Neural progenitor cell (in vitro differentiated cells): Measurements from ENCODE around the gene NBPF6. TPM values are rescaled to one million over a fixed set of nuclear protein-coding genes. Genes with fewer than 3 reads are reported as not detected.

ENCODE experiments used
- DNase-seq: peaks from one replicate; pipeline ENCODE4 v3.0.0-alpha.2; 2016; ENCODE audit warnings: low spot score
- H2AFZ ChIP-seq: fragments of 200-600 bp; sonication (generic); replicated peaks from 2 replicates; pipeline ENCODE4 v1.6.1; 2016; ENCODE audit warnings: antibody characterized with exemption
- H3F3A ChIP-seq: fragments of 200-600 bp; sonication (generic); 2 replicates; pipeline ENCODE4 v1.6.1; 2016; ENCODE audit warnings: antibody characterized with exemption, low read depth
- H3K27ac ChIP-seq: fragments of 200-600 bp; sonication (generic); 2 replicates; pipeline ENCODE4 v1.5.1; 2016; ENCODE audit warnings: mild to moderate bottlenecking
- H3K27me3 ChIP-seq: fragments of 200-600 bp; sonication (generic); 2 replicates; pipeline ENCODE4 v1.6.1; 2016; ENCODE audit warnings: mild to moderate bottlenecking, moderate library complexity
- H3K36me3 ChIP-seq: fragments of 200-600 bp; sonication (generic); 2 replicates; pipeline ENCODE4 v1.5.1; 2016
- H3K4me1 ChIP-seq: fragments of 200-600 bp; sonication (generic); 2 replicates; pipeline ENCODE4 v1.6.1; 2016; ENCODE audit warnings: mixed run types
- H3K4me2 ChIP-seq: fragments of 200-600 bp; sonication (generic); 2 replicates; pipeline ENCODE4 v1.6.1; 2016
- H3K4me3 ChIP-seq: fragments of 200-600 bp; sonication (generic); 2 replicates; pipeline ENCODE4 v1.5.1; 2016
- H3K79me2 ChIP-seq: fragments of 200-600 bp; sonication (generic); 2 replicates; pipeline ENCODE4 v1.6.1; 2016; ENCODE audit warnings: low read depth
- H3K9ac ChIP-seq: fragments of 200-600 bp; sonication (generic); 2 replicates; pipeline ENCODE4 v1.6.1; 2016
- H3K9me3 ChIP-seq: fragments of 200-600 bp; sonication (generic); 2 replicates; pipeline ENCODE4 v1.5.1; 2016; ENCODE audit warnings: low read depth
- H4K20me1 ChIP-seq: fragments of 200-600 bp; sonication (generic); 2 replicates; pipeline ENCODE4 v1.6.1; 2016; ENCODE audit warnings: low read depth
- H3K27ac Mint-ChIP-seq: 3 replicates; pipeline ENCODE4 v1.8.0; 2021; ENCODE audit warnings: mixed read lengths
- H3K27me3 Mint-ChIP-seq: 2 replicates; pipeline ENCODE4 v1.8.0; 2022; ENCODE audit warnings: low read depth, mild to moderate bottlenecking, inconsistent platforms, moderate library complexity, mixed read lengths; ENCODE audit not compliant: insufficient read depth
- H3K36me3 Mint-ChIP-seq: 3 replicates; pipeline ENCODE4 v1.8.0; 2021; ENCODE audit warnings: mixed read lengths
- H3K4me1 Mint-ChIP-seq: 3 replicates; pipeline ENCODE4 v1.8.0; 2021; ENCODE audit warnings: mixed read lengths
- H3K4me3 Mint-ChIP-seq: 3 replicates; pipeline ENCODE4 v1.8.0; 2021; ENCODE audit warnings: mild to moderate bottlenecking, moderate library complexity, mixed read lengths
- H3K9me3 Mint-ChIP-seq: 3 replicates; pipeline ENCODE4 v1.8.0; 2020; ENCODE audit warnings: mixed read lengths
- EZH2 ChIP-seq: fragments of 200-600 bp; sonication (generic); IDR thresholded peaks from 2 replicates; pipeline ENCODE4 v1.6.1; 2017; ENCODE audit warnings: antibody characterized with exemption, mild to moderate bottlenecking, moderate library complexity
- EZH2phosphoT487 ChIP-seq: fragments of 200-600 bp; sonication (generic); IDR thresholded peaks from 2 replicates; pipeline ENCODE4 v1.6.1; 2017; ENCODE audit warnings: antibody characterized with exemption
- total RNA-seq: library from RNA; depleted of rRNA; stranded (reverse); fragments of >200 nt; gene quantifications from 2 replicates; pipeline ENCODE4 v1.2.3, GENCODE V29; 2015; ENCODE audit warnings: low replicate concordance
- TF ChIP-seq, protein P1 (sequence below): fragments of 200-600 bp; sonication (generic); IDR thresholded peaks from 2 replicates; pipeline ENCODE4 v1.5.1; 2017; ENCODE audit warnings: antibody characterized with exemption, mild to moderate bottlenecking

Gene NBPF6
- total RNA-seq, 1 donor from 2014 or later, result not detected

- H3F3A ChIP-seq, result no peaks in the 10 kb centered on the region
- H3K27ac ChIP-seq, result no peak overlapping the region
- no peak overlapping the region for H2AFZ ChIP-seq
- no peaks in the 10 kb centered on the region for H3K9me3 Mint-ChIP-seq
- no peak overlapping the region for H3K4me3 Mint-ChIP-seq
- no peak overlapping the region for H3K27ac Mint-ChIP-seq
- no peaks in the 10 kb centered on the region for H3K79me2 ChIP-seq
- no peak overlapping the region for H3K9ac ChIP-seq
- peaks cover 8% of the 10 kb centered on the region for H3K4me1 Mint-ChIP-seq
- no peaks in the 10 kb centered on the region for H4K20me1 ChIP-seq
- H3K9me3 ChIP-seq, result no peaks in the 10 kb centered on the region
- TF ChIP-seq EZH2phosphoT487 (no peak), EZH2 (no peak)
- TF ChIP-seq, protein P1, sequence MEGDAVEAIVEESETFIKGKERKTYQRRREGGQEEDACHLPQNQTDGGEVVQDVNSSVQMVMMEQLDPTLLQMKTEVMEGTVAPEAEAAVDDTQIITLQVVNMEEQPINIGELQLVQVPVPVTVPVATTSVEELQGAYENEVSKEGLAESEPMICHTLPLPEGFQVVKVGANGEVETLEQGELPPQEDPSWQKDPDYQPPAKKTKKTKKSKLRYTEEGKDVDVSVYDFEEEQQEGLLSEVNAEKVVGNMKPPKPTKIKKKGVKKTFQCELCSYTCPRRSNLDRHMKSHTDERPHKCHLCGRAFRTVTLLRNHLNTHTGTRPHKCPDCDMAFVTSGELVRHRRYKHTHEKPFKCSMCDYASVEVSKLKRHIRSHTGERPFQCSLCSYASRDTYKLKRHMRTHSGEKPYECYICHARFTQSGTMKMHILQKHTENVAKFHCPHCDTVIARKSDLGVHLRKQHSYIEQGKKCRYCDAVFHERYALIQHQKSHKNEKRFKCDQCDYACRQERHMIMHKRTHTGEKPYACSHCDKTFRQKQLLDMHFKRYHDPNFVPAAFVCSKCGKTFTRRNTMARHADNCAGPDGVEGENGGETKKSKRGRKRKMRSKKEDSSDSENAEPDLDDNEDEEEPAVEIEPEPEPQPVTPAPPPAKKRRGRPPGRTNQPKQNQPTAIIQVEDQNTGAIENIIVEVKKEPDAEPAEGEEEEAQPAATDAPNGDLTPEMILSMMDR, result no peak
- H3K4me3 ChIP-seq, result no peak overlapping the region
- H3K36me3 ChIP-seq, result no peaks in the 10 kb centered on the region
- H3K36me3 Mint-ChIP-seq, result no peaks in the 10 kb centered on the region
- no peaks in the 10 kb centered on the region for H3K27me3 ChIP-seq
- no peak overlapping the region for H3K4me2 ChIP-seq
- no peak for DNase-seq
- H3K4me1 ChIP-seq, result no peaks in the 10 kb centered on the region
- H3K27me3 Mint-ChIP-seq, result no peaks in the 10 kb centered on the region
Observed at GRCh38 chr1:108502138-108502537, 52.0 kb downstream of the NBPF6 start.

DNA sequence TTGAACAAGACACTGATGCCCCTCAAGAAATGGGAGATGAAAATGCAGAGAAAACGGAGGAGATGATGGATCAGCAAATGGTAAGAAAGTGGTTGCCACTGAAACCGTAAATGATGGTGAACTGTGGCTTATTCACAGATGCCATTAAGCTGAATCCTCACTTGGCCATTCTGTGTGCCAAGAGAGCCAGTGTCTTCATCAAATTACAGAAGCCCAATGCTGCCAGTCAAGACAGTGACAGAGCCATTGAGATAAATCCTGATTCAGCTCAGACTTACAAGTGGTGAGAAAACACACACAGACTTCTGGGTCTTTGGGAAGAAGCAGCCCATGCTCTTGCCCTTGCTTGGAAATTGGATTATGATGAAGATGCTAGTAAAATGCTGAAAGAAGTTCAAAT lies 52.5 kb downstream of the NBPF6 start:
- TF ChIP-seq EZH2, result no peak
- TF ChIP-seq, protein P1, result no peak
- TF ChIP-seq EZH2phosphoT487, result no peak
- Mint-ChIP-seq H3K9me3 (no peaks in the 10 kb centered on the region), H3K27me3 (no peaks in the 10 kb centered on the region), H3K27ac (no peak overlapping the region), H3K4me1 (peaks cover 8% of the 10 kb centered on the region), H3K36me3 (no peaks in the 10 kb centered on the region), H3K4me3 (no peak overlapping the region)
- Histone ChIP-seq H3K4me3 (no peak overlapping the region), H3K9me3 (no peaks in the 10 kb centered on the region), H3K36me3 (no peaks in the 10 kb centered on the region), H3K9ac (no peak overlapping the region), H3F3A (no peaks in the 10 kb centered on the region), H4K20me1 (no peaks in the 10 kb centered on the region), H3K27me3 (no peaks in the 10 kb centered on the region), H2AFZ (no peak overlapping the region), H3K79me2 (no peaks in the 10 kb centered on the region), H3K4me2 (no peak overlapping the region), H3K27ac (no peak overlapping the region), H3K4me1 (no peaks in the 10 kb centered on the region)
- DNase-seq, result no peak

GRCh38 chr1:108503062-108503733 lies 53.1 kb downstream of the NBPF6 start:
- H3K9me3 ChIP-seq, result no peaks in the 10 kb centered on the region
- H3K4me1 ChIP-seq, result no peaks in the 10 kb centered on the region
- H3K27ac ChIP-seq, result no peak overlapping the region
- no peaks in the 10 kb centered on the region for H3K9me3 Mint-ChIP-seq
- DNase-seq, result peak; percentile 12
- no peaks in the 10 kb centered on the region for H3K79me2 ChIP-seq
- no peak overlapping the region for H3K4me3 ChIP-seq
- no peak overlapping the region for H3K9ac ChIP-seq
- H3K27me3 ChIP-seq, result no peaks in the 10 kb centered on the region
- peaks cover 8% of the 10 kb centered on the region for H3K4me1 Mint-ChIP-seq
- TF ChIP-seq EZH2phosphoT487, result no peak
- TF ChIP-seq, protein P1, result no peak
- no peak for TF ChIP-seq EZH2
- H2AFZ ChIP-seq, result no peak overlapping the region
- H3K4me2 ChIP-seq, result no peak overlapping the region
- H3K27ac Mint-ChIP-seq, result no peak overlapping the region
- no peaks in the 10 kb centered on the region for H3F3A ChIP-seq
- no peaks in the 10 kb centered on the region for H3K36me3 ChIP-seq
- H3K27me3 Mint-ChIP-seq, result no peaks in the 10 kb centered on the region
- no peak overlapping the region for H3K4me3 Mint-ChIP-seq
- H3K36me3 Mint-ChIP-seq, result no peaks in the 10 kb centered on the region
- no peaks in the 10 kb centered on the region for H4K20me1 ChIP-seq
